HEK293T (cell line): ENCODE measurements around the gene ZNF385C.

Experiments
- ARNT ChIP-seq: fragments of 450-650 bp; IDR thresholded peaks from 2 replicates; pipeline ENCODE4 v1.6.1; 2017; ENCODE audit warnings: mild to moderate bottlenecking
- BHLHE40 ChIP-seq: fragments of 450-650 bp; IDR thresholded peaks from 2 replicates; pipeline ENCODE4 v1.6.1; 2016; ENCODE audit warnings: mild to moderate bottlenecking, moderate library complexity, borderline replicate concordance
- ELF4 ChIP-seq: fragments of 450-650 bp; IDR thresholded peaks from 2 replicates; pipeline ENCODE4 v1.6.1; 2017; ENCODE audit warnings: antibody characterized with exemption
- FOXK2 ChIP-seq: fragments of 450-650 bp; IDR thresholded peaks from 2 replicates; pipeline ENCODE4 v1.6.1; 2016; ENCODE audit warnings: mild to moderate bottlenecking
- FOXM1 ChIP-seq: fragments of 450-650 bp; IDR thresholded peaks from 2 replicates; pipeline ENCODE4 v1.6.1; 2017; ENCODE audit warnings: mild to moderate bottlenecking, borderline replicate concordance
- HDGF ChIP-seq: fragments of 450-650 bp; IDR thresholded peaks from 2 replicates; pipeline ENCODE4 v1.6.1; 2017; ENCODE audit warnings: antibody characterized with exemption, borderline replicate concordance
- NFRKB ChIP-seq: fragments of 450-650 bp; IDR thresholded peaks from 2 replicates; pipeline ENCODE4 v1.6.1; 2016; ENCODE audit warnings: mild to moderate bottlenecking, moderate library complexity
- PKNOX1 ChIP-seq: fragments of 450-650 bp; IDR thresholded peaks from 2 replicates; pipeline ENCODE4 v1.6.1; 2016
- SP1 ChIP-seq: fragments of 450-650 bp; IDR thresholded peaks from 2 replicates; pipeline ENCODE4 v1.6.1; 2017
- SUZ12 ChIP-seq: fragments of 450-650 bp; IDR thresholded peaks from 2 replicates; pipeline ENCODE4 v1.6.1; 2016; ENCODE audit warnings: mild to moderate bottlenecking
- TARDBP ChIP-seq: fragments of 450-650 bp; IDR thresholded peaks from 2 replicates; pipeline ENCODE4 v1.6.1; 2016

GRCh38 chr17:41976142-41976768, 122.0 kb downstream of the ZNF385C start:
- TF ChIP-seq BHLHE40: no peak
- TF ChIP-seq NFRKB: no peak
- TF ChIP-seq PKNOX1: no peak
- TF ChIP-seq FOXK2: no peak
- TF ChIP-seq ELF4: no peak
- no peak for TF ChIP-seq SUZ12
- TF ChIP-seq HDGF: no peak
- no peak for TF ChIP-seq TARDBP
- no peak for TF ChIP-seq ARNT
- no peak for TF ChIP-seq FOXM1
- TF ChIP-seq SP1: no peak
